HG02870 (cell line): ENCODE measurements around the gene R3HDM4.
"Not testable (repeated sequence)": the region's sequence is repeated elsewhere in the genome, so short reads cannot be mapped to it uniquely, and the experiment has no call there.

ENCODE experiments used
- ATAC-seq: cut with Tn5 transposase; IDR thresholded peaks from one replicate; pipeline ENCODE4 v1.9.1; 2021; ENCODE audit warnings: mild to moderate bottlenecking, moderate library complexity; ENCODE audit not compliant: unreplicated experiment

Gene R3HDM4

DNA sequence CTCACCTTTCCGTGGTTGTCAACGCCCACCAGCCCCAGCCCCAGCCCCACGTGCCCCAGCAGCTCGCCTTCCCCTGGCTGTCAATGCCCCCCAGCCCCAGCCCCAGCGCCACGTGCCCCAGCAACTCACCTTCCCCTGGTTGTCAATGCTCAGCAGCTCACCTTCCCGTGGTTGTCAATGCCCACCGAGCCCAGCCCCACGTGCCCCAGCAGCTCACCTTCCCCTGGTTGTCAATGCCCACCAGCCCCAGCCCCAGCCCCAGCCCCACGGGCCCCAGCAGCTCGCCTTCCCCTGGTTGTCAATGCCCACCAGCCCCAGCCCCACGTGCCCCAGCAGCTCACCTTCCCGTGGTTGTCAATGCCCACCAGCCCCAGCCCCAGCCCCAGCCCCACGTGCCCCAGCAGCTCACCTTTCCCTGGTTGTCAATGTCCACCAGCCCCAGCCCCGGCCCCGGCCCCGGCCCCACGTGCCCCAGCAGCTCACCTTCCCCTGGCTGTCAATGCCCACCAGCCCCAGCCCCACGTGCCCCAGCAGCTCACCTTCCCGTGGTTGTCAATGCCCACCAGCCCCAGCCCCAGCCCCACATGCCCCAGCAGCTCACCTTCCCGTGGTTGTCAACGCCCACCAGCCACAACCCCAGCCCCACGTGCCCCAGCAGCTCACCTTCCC lies 34.9 kb downstream of the R3HDM4 start:
- ATAC-seq = not testable (repeated sequence)

DNA sequence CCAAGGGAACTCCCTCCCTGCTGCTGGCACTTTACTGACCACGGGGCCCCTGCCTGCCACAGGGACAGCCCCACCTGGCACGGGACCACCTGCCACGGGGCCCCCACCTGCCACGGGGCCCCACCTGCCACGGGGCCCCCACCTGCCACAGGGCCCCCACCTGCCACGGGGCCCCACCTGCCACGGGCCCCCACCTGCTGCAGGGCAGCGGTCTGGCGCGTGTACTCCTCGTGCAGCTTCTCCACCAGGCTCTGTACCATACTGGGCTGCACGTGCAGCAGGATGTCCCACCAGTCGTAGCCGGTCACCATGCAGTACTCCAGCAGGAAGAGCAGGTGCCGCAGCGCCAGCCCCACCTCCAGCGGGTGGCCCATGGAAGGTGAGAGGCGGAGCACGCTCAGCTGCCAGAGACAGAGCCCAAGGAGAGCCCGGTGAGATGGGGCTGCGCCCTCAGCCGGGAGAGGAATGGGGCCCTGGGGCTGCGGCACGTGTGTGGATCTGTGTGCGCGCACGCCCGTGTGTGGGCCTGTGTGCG lies 36.2 kb downstream of the R3HDM4 start:
- ATAC-seq = no peak

DNA sequence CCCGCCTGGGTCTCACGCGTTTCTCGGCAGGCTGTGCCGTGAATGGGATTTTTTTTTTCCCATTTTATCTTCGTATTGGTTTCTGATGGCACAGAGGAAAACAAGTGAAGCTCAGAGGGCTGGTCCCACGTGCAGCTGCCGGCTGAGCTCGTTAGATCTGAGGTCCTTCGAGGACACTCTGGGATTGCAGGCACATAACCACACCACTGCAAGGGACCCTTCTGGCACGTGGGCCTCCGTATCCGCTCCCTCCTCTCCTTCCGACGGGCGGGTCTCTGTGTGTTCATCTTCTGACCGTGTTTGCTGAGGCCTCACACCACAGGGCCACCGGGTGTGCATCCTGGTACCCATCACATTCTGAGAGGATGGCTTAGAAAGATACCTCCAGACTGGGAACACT lies 36.9 kb downstream of the R3HDM4 start:
- no peak for ATAC-seq

DNA sequence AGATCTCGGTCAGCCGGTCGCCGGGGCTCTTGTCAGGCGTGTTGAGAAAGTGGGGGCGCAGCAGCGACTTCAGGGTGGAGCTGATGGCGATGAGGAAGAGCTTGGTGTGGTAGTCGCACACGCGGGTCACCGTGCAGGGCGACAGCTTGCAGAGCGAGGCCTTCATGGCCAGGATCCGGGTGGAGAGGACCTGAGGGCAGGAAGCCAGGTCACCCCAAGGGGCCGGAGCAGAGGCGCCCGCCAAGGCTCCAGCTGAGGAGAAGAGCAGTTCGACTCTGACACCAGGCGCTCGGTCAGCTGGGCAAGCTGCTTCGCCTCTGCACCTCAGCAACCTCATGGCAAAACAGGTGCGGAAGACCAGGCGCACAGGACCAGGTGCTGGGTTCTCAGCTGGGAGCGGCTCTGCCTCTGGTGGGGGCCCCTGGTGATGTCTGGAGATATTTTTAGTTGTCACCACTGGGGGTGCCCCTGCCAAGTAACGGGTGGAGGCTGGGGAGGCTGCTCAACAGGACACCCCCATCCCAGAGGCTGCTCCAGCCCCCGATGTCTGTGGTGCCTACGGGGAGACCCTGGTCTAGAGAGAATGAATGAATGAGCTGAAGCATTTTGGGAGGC lies 37.6 kb downstream of the R3HDM4 start:
- ATAC-seq = no peak

DNA sequence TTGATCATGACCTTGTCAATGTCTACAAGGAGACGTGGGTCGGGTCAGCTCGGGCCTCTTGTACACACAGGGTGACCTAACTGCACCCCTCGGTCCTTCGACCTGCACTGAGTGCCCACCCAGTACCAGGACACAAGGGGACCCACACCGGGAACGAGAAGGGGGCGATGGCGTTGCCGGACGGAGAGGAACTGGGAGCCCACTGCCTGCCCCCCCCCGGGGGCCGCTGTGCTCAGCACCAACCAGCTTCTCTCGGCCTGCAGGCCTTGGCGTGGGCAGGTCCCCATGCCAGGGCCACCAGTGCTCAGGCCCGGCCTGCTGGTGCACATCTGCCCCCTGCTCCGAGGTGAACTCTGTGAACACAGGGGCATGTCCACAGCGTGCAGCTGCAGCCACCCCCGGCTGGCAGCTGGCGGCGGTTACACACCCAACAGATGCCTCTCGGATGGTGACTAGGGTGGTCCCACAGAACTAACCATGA lies 39.4 kb downstream of the R3HDM4 start:
- ATAC-seq = no peak

DNA sequence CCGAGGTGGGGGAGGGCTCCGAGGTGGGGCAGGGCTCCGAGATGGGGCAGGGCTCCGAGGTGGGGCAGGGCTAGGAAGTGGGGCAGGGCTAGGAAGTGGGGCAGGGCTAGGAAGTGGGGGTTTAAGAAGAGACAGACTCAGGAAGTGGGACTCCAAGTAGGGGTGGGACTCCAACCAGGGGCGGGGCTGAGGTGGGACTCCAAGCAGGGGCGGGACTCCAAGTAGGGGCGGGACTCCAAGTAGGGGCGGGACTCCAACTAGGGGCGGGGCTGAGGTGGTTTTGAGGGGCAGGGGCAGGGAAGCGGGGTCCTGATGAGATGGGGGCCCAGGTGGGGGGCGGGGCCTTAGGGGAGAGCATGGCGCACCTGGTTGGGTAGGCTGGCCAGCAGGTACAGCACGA lies 39.9 kb downstream of the R3HDM4 start:
- ATAC-seq = no peak

DNA sequence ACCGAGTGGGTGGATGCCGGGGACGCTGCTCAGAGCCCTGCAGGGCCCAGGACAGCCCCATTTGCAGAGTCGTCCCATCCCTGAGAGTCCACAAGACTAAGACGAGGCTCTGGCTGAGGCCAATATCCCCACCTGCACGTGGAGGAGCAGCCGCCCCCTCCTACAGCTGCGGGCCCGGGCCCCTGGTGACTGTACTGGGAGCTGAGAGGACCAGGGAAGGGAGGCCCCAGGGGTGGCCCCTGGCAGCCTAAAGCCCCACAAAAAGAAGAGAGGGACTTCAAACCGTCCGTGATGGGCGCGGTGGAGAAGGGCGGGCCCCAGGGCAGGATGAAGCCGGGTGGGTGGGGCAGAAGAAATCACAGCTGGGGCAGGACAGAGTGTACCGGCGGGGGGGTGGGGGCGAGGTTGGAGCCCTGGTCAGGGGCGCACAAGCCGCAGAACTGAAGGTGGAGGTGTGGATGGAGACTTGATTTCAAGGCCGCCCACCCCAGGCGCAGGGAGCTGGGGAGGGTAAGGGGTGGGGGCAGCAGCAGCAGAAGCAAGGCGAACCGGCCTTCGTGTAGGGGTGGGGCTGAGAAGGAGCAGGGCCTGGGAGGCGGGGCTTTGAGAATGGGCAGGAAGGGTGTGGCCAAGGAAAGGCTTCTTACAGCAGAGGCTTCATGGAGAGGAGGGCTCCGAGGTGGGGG lies 40.6 kb downstream of the R3HDM4 start:
- ATAC-seq = no peak

DNA sequence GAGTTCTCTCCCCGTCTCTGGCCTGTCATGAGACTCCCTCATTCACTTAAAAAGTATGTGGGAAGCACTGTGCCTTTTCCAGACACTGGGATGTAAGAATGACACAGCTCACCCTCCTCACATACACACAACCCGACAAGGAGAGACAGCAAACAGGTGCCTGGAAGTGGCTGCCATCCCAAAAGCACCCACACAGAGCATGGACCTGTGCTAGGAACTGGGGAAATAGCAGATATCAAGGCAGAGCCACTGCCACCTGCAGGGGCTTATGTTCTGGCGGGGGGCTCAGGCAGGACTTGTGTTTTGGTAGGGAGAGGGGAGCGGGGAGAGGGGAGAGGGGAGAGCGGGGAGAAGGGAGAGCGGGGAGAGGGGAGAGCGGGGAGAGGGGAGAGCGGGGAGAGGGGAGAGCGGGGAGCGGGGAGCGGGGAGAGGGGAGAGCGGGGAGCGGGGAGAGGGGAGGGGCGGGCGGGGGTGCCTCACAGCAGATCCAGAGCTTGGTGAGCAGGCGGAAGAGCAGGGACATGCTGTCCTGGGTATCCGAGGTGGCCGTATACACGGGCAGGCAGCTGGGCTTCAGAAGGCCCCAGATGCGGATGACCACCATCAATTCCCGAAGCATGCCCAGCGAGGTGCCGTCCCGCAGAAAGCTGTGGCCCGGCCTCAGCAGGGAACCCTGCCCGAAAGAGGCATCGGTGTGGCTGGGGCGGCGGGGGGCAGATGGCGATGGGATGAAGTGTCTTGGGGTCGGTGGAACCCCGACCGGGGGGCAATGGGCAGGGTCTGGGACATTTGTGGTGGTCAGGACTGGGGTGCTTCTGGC lies 41.4 kb downstream of the R3HDM4 start:
- no peak for ATAC-seq

DNA sequence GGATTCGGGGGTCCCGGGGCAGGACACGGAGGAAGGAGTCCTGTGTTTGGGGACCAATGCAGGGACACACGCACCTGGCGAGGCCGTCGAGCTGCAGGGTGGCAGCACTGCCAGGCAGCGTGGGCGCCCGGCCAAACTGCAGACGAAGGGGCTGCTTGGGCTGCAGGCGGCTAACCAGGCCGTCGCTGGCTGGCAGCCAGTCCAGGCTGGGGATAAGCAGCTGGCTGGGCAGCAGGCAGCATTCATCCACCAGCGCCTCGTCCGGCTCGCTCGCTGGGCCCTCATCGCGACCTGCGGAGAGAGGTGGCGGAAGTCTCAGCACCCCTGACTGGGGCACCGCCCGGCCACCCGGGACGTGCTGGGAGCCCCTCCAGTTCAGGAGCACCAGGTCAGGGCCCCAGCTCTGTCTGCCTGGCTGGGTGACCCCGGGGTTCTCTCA lies 42.0 kb downstream of the R3HDM4 start:
- ATAC-seq = no peak

DNA sequence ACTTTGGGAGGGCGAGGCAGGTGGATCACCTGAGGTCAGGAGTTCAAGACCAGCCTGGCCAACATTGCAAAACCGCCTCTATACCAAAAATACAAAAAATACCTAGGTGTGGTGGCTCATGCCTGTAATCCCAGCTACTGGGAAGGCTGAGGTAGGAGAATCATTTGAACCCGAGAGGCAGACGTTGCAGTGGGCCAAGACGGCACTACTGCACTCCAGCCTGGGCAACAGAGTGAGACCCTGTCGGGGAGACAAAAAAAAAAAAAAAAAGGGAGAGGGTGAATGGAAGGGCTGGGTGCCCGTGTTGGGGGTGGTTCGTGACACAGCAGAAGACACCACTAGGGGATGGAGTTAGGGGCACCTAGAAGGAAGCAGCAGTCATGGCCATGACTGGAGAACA lies 42.7 kb downstream of the R3HDM4 start:
- ATAC-seq = no peak

DNA sequence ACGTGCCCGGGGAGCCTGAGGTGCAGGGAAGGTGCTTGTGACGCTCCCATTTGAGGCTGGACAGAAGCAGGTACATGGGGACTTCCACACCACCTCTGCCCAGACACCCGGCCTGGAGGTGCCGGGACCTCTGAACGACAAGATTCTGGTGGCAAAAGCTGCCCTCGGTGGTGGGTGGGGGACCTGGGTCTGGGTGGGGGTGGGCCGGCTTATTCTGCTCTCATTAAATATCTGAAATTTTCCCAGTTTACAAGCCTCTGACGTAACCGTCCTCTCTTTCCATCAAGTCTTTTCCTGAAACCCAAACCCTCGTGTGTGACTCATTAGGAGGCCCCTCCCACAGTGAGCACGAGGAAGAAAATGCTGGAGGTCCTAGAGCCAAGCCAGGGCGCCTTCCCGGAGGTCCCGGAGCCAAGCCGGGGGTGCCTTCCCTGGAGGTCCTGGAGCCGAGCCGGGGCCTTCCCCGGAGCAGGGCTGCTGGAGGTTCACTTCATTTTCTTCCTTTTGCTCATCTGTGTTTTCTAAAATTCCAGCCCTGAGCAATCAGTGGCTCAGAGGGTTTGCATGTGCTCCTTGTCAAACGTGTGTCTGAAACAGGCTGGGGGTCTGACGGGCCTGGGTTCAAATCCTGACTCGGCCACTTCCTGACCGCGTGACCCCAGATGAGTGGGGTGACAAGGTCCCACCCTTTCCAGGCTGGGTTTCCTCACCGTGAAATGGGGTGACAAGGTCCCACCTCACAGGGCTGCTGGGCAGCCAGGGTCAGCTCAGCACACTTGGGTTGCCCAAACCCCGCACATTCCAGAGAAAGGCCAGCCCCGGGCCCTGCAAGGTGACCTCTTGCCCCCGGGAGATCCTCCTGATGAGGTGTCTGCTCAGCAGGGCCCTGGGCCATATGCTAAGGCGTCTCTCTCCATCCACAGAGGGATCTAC lies 43.5 kb downstream of the R3HDM4 start:
- ATAC-seq = no peak

DNA sequence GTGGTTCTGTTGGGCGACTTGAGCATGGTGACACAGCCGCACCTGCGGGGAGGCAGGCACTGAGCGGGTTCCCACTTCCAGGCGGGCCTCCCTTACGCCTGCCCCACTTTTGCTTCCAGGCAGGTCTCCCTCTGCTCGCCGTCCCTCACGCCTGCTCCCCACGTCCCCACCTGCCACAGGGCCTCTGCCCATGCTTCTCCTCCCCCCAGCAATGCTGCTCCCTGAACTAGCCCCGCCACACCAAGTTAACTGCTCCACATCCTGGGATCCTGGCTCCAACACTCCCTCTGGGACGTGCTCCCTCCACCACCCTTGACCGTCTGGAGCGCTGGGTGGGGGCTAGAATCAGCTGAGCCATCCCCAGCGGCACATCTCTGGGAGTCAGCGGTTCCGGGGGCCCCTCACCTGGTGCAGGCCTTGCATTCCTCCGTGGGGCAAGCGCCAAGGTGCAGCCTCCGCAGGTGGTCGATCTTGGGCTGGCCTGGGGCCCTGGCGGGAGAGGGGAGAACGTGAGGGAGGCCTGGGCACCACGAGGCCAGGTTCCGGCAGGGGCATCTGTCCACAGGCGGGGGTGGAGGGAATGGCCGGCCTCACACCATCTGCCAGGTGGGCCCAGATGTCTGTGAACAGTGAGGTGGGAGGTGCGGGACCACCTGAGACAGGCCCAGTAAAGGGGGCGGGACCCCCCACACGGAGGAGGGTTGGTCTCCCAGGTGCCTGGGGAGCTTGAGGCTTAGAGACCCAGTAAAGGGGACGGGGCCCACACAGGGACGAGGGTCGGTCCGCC lies 44.4 kb downstream of the R3HDM4 start:
- no peak for ATAC-seq

DNA sequence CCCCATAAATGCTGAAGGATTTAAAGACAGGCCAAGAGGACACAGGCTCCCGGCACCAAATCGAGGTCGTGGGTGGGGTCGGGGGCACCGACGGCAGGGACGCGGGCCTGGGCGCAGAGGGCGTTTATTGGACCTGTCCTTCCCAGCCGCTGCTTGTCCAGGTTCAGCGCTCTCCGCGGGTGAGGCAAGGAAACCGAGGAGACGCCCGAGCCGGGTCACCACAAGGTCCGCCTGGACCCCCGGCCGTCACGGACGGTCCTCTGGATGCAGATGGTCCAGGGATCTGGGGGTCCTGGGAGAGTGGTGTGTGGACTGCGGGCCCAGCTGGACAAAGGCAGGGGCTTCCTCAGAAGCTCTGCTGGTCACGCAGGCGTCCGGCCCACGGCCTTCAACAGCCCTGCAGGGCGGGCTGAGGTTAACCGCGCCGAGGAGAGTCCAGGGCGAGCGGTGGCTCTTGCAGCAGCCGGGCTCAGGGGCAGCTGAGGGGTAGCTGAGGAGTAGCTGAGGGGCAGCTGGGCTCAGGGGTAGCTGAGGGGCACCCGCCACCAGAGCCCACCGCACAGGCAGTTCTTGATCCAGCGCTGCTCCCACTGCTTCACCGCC lies 45.1 kb downstream of the R3HDM4 start:
- ATAC-seq = no peak

DNA sequence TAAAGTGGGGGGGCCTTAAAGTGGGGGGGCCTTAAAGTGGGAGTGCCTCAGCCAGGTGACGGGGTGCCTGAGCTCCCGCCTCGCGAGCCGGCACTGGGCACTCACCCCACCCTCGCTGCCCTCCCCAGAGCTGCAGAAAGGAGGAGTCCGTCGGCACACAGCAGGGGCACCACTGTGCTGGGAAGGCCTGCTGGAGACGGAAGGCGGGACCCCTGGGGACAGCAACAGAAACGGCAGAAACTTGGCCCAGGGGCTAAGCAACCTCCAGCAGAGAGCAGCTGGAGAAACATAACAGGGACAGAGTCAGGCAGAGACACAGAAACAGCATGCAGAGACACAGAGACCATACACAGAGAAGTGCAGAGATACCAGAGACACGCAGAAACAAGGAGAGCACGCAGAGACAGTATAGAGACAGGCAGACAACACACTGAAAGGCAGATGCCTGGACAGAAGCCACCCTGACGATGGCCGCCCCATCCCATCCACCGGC lies 45.7 kb downstream of the R3HDM4 start:
- no peak for ATAC-seq

DNA sequence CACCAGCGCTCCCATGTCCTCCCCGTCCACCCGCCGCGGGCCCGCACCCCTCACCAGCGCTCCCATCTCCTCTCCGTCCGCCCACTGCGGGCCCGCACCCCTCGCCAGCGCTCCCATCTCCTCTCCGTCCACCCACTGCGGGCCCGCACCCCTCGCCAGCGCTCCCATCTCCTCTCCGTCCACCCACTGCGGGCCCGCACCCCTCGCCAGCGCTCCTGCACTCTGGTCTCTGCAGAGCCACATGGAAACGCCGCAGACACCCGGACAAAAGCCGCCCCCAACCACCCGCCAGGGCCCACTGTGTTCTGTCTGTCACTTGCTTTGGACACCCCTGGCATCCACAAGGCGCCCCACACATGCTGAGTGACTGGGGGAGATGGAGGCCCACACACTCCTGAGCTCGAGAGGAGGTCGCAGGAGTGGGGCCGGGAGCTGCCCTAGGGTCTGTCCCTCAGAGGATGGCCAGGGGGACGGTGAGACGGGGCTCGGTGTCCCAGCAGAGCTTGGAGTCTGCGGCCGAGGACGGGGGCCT lies 46.2 kb downstream of the R3HDM4 start:
- ATAC-seq = no peak

DNA sequence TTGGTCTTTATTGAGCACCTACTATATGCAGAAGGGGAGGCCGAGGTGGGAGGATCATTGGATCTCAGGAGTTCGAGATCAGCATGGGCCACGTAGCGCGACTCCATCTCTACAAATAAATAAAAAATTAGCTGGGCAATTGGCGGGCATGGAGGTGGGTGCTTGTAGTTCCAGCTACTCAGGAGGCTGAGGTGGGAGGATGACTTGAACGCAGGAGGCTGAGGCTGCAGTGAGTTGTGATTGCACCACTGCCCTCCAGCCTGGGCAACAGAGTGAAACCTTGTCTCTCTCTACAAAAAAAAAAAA lies 49.8 kb downstream of the R3HDM4 start:
- ATAC-seq = no peak

DNA sequence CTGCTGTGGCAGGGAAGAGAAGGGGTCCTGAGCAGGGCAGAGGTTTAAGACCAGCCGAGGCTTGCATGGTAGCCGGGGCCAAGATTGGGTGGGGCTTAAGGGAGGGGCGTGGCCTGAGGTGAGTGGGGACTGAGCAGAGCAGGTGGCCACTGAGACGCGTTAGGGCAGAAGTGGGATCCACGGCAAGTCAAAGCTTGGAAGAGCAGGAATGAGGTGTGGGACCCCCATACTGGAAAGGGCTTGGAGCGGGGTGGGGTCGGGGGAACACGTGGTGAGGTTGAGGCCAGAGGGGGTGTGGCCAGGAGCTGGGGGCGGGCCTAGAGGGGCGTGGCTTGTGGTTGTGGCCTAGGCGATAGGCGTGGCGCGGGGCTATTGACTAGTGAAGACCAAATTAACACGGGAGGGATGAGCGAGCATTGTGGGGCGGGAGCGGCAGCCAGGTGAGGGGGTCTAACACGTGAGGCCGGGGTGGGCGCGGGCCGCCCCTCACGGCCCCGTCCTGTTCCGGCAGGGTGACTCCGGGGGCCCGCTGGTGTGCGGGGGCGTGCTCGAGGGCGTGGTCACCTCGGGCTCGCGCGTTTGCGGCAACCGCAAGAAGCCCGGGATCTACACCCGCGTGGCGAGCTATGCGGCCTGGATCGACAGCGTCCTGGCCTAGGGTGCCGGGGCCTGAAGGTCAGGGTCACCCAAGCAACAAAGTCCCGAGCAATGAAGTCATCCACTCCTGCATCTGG lies 50.3 kb downstream of the R3HDM4 start:
- no peak for ATAC-seq
